ENCODE results near the gene RRAGC. TPM values are rescaled to one million over a fixed set of nuclear protein-coding genes. Genes with fewer than 3 reads are reported as not detected.

The RRAGC gene
- polyA plus RNA-seq, 3 donors: 6.6 to 10.4 (median 8.0) TPM

GRCh38 chr1:38905985-38906384 is 46.4 kb upstream of the RRAGC start:
- peaks cover 10 to 19% of the 10 kb centered on the region in 2 donors for H3K9me3 ChIP-seq (replicated peaks in 1 of 2; ENCODE audit: control insufficient read depth in 1 of 2, insufficient read depth in 1 of 2, low read length in 2 of 2)
- DNase-seq: no peak
- H3K36me3 ChIP-seq (replicated peaks in 1 of 2; ENCODE audit: control insufficient read depth in 1 of 2, insufficient read depth in 2 of 2, low read length in 2 of 2): no peaks in the 10 kb centered on the region
- WGBS (ENCODE audit: insufficient coverage): no CpG with 5 or more reads among the region's 2 CpGs
- Mint-ChIP-seq H3K27me3 (ENCODE audit: low read depth in 3 of 3) (peaks cover 0 to 5% (median 0%) of the 10 kb centered on the region in 3 donors), H3K9me3 (peaks cover 7 to 27% (median 22%) of the 10 kb centered on the region in 7 donors), H3K4me3 (no peak overlapping the region), H3K27ac (no peak overlapping the region), H3K4me1 (no peaks in the 10 kb centered on the region), H3K36me3 (no peaks in the 10 kb centered on the region)
- no peaks in the 10 kb centered on the region for H3K4me1 ChIP-seq (ENCODE audit: control insufficient read depth in 1 of 2, insufficient read depth in 2 of 2, low read length in 2 of 2)
- H2AFZ ChIP-seq (ENCODE audit: insufficient read depth, low read depth, low read length, poor library complexity, severe bottlenecking): no peak overlapping the region
- H3K79me2 ChIP-seq (ENCODE audit: insufficient read depth, low read length): no peaks in the 10 kb centered on the region
- no peaks in the 10 kb centered on the region for H3K27me3 ChIP-seq (ENCODE audit: control insufficient read depth in 2 of 2, insufficient read depth in 2 of 2, low read length in 2 of 2)
- H3K4me2 ChIP-seq (replicated peaks; ENCODE audit: extremely low read depth, low read length, poor library complexity, severe bottlenecking): no peak overlapping the region
- no peak overlapping the region for H3K4me3 ChIP-seq (replicated peaks in 1 of 3; ENCODE audit: low read depth in 2 of 3, low read length in 3 of 3)
- no peak for TF ChIP-seq CTCF (IDR thresholded peaks at IDR 0.05)
- no peak overlapping the region for H3K27ac ChIP-seq (ENCODE audit: low read depth in 1 of 2, low read length in 2 of 2)
- intact Hi-C loops (cut with micrococcal nuclease): no loop called here
- H4K20me1 ChIP-seq (ENCODE audit: insufficient read depth, low read length): no peaks in the 10 kb centered on the region
- no peak overlapping the region for H3K9ac ChIP-seq (ENCODE audit: insufficient read depth, low read length, poor library complexity, severe bottlenecking)

- Mint-ChIP-seq H3K4me3 (no peak overlapping the region), H3K27me3 (ENCODE audit: low read depth in 3 of 3) (peaks cover 0 to 5% (median 1%) of the 10 kb centered on the region in 3 donors)
- intact Hi-C loops (cut with micrococcal nuclease): no loop called here
Observed at GRCh38 chr1:38899560-38899959, 40.0 kb upstream of the RRAGC start.

More at GRCh38 chr1:38899560-38899959, 40.0 kb upstream of the RRAGC start:
- H3K4me1 Mint-ChIP-seq: no peaks in the 10 kb centered on the region
- Histone ChIP-seq H3K79me2 (ENCODE audit: insufficient read depth, low read length) (no peaks in the 10 kb centered on the region), H3K27me3 (ENCODE audit: control insufficient read depth in 2 of 2, insufficient read depth in 2 of 2, low read length in 2 of 2) (no peaks in the 10 kb centered on the region), H3K27ac (ENCODE audit: low read depth in 1 of 2, low read length in 2 of 2) (no peak overlapping the region), H3K9me3 (replicated peaks in 1 of 2; ENCODE audit: control insufficient read depth in 1 of 2, insufficient read depth in 1 of 2, low read length in 2 of 2) (no peaks in the 10 kb centered on the region), H3K4me1 (ENCODE audit: control insufficient read depth in 1 of 2, insufficient read depth in 2 of 2, low read length in 2 of 2) (no peaks in the 10 kb centered on the region), H3K4me3 (replicated peaks in 1 of 3; ENCODE audit: low read depth in 2 of 3, low read length in 3 of 3) (no peak overlapping the region), H2AFZ (ENCODE audit: insufficient read depth, low read depth, low read length, poor library complexity, severe bottlenecking) (no peak overlapping the region), H3K4me2 (replicated peaks; ENCODE audit: extremely low read depth, low read length, poor library complexity, severe bottlenecking) (no peak overlapping the region), H3K9ac (ENCODE audit: insufficient read depth, low read length, poor library complexity, severe bottlenecking) (no peak overlapping the region), H3K36me3 (replicated peaks in 1 of 2; ENCODE audit: control insufficient read depth in 1 of 2, insufficient read depth in 2 of 2, low read length in 2 of 2) (no peaks in the 10 kb centered on the region), H4K20me1 (ENCODE audit: insufficient read depth, low read length) (no peaks in the 10 kb centered on the region)
- no peak for TF ChIP-seq CTCF (IDR thresholded peaks at IDR 0.05)
- H3K9me3 Mint-ChIP-seq: peaks cover 0 to 8% (median 3%) of the 10 kb centered on the region in 7 donors
- 92% methylated on average over 4 of the region's 4 CpGs for WGBS (ENCODE audit: insufficient coverage)
- H3K36me3 Mint-ChIP-seq: no peaks in the 10 kb centered on the region
- DNase-seq: no peak
- no peak overlapping the region for H3K27ac Mint-ChIP-seq
